Measurements from ENCODE around the gene TDO2.

The TDO2 gene

GRCh38 chr4:155954939-155955338 lies 51.4 kb downstream of the TDO2 start:
- DNase-seq, result no peak

- DNase-seq, result no peak
These were observed 53.0 kb downstream of the TDO2 start for GRCh38 chr4:155956461-155956860.

GRCh38 chr4:155959417-155959816 lies 55.9 kb downstream of the TDO2 start:
- DNase-seq, result no peak

GRCh38 chr4:155960522-155960921 lies 57.0 kb downstream of the TDO2 start:
- no peak for DNase-seq

GRCh38 chr4:155961575-155961974 lies 58.1 kb downstream of the TDO2 start:
- DNase-seq, result no peak

- no peak for DNase-seq
These were observed 59.3 kb downstream of the TDO2 start for GRCh38 chr4:155962767-155963166.

GRCh38 chr4:155964016-155964891 lies 60.8 kb downstream of the TDO2 start:
- DNase-seq, result no peak

- DNase-seq, result no peak
These were observed 62.7 kb downstream of the TDO2 start for GRCh38 chr4:155966171-155966570.

GRCh38 chr4:155966731-155967395 lies 63.4 kb downstream of the TDO2 start:
- no peak for DNase-seq
